Common myeloid progenitor, CD34-positive (primary cell): ENCODE data around the gene CAST.

ENCODE experiments used
- CTCF ChIA-PET: fragments of 350-600 bp; sonication (Branson Sonifier 250); formaldehyde crosslinking; loops from one replicate; lab custom pipeline; 2021; ENCODE audit warnings: antibody characterized with exemption; lab: Charles Lee
- POLR2A ChIA-PET: fragments of 350-600 bp; sonication (Branson Sonifier 250); formaldehyde crosslinking; loops from one replicate; lab custom pipeline; 2021; ENCODE audit warnings: antibody characterized with exemption; lab: Charles Lee
- DNase-seq, 3 donors: peaks; one replicate each; pipeline versions ENCODE4 v3.0.0 to v3.0.0-alpha.2; 2013
- H3K27ac ChIP-seq, 2 experiments: 1 replicate in 1 of 2; 2 replicates in 1 of 2; pipeline ENCODE4 v1.7.0; 2013; ENCODE audit warnings: inconsistent platforms in 2 of 2, low read length in 2 of 2, mild to moderate bottlenecking in 2 of 2, low read depth in 1 of 2, moderate library complexity in 1 of 2; ENCODE audit not compliant: severe bottlenecking in 2 of 2, insufficient read depth in 1 of 2, poor library complexity in 1 of 2
- H3K27me3 ChIP-seq, 5 experiments: replicated peaks in 2 of 5; 1 replicate in 3 of 5; 2 replicates in 2 of 5; pipeline versions ENCODE4 v1.6.1 to v1.7.0; 2013; ENCODE audit warnings: low read length in 4 of 5, mild to moderate bottlenecking in 2 of 5, moderate library complexity in 2 of 5, inconsistent platforms in 1 of 5; ENCODE audit not compliant: insufficient read depth in 5 of 5, control insufficient read depth in 4 of 5
- H3K36me3 ChIP-seq, 4 experiments: 1 replicate in 2 of 4; 2 replicates in 2 of 4; pipeline versions ENCODE4 v1.6.1 to v1.7.0; 2013; ENCODE audit warnings: low read length in 3 of 4, control low read depth in 1 of 4, mild to moderate bottlenecking in 1 of 4; ENCODE audit not compliant: control insufficient read depth in 4 of 4, insufficient read depth in 4 of 4
- H3K4me1 ChIP-seq, 4 experiments: 1 replicate in 3 of 4; 2 replicates in 1 of 4; pipeline versions ENCODE4 v1.6.1 to v1.7.1; 2013; ENCODE audit warnings: low read length in 3 of 4, mild to moderate bottlenecking in 3 of 4, control low read depth in 1 of 4, inconsistent platforms in 1 of 4, moderate library complexity in 1 of 4; ENCODE audit not compliant: control insufficient read depth in 4 of 4, insufficient read depth in 4 of 4; ENCODE audit errors: control extremely low read depth in 1 of 4
- H3K4me3 ChIP-seq, 7 experiments: 1 replicate in 4 of 7; 2 replicates in 3 of 7; pipeline versions ENCODE4 v1.5.1 to v1.7.0; 2013; ENCODE audit warnings: mild to moderate bottlenecking in 7 of 7, low read length in 6 of 7, moderate library complexity in 6 of 7, inconsistent platforms in 2 of 7, low read depth in 2 of 7, control low read depth in 1 of 7; ENCODE audit not compliant: insufficient read depth in 4 of 7, control insufficient read depth in 1 of 7; ENCODE audit errors: extremely low read depth in 1 of 7
- H3K9me3 ChIP-seq, 5 experiments: 1 replicate in 4 of 5; 2 replicates in 1 of 5; pipeline versions ENCODE4 v1.6.1 to v1.7.1; 2013; ENCODE audit warnings: low read length in 4 of 5, mild to moderate bottlenecking in 2 of 5, inconsistent platforms in 1 of 5, low read depth in 1 of 5, moderate library complexity in 1 of 5; ENCODE audit not compliant: control insufficient read depth in 4 of 5, insufficient read depth in 2 of 5; ENCODE audit errors: control extremely low read depth in 1 of 5
- WGBS: methylation state at CpG from one replicate; pipeline ENCODE4 v1.1.5; 2013; ENCODE audit not compliant: insufficient coverage; 5-methylcytosine and 5-hydroxymethylcytosine counted together

CAST gene

DNA sequence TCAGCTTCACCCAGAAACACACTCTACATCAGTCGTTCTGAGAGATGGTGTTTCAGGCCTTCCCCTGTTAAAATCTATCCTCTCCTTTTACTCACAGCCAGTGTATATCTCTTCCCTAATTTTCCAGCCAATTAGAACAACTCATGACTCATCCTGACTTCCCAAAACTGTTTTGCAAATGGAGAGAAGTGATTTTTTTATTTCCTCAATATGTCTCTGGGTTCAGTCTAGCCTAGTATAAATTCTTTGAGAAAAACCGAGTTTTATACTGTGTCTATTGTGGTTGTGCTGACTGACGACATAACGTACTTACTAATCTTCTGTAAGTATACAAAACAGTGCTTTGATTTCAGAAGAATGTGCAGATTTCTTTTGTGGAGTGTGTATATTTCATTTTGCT is 28.4 kb upstream of the CAST start:
- H3K36me3 ChIP-seq, result no peaks in the 10 kb centered on the region
- H3K4me3 ChIP-seq, result no peak overlapping the region
- ChIA-PET POLR2A (interaction anchor here (1.9 kb wide), 1 partner anchor 16 kb away, joined by 4 read pairs; no protein-coding TSS in a partner anchor), CTCF (no interaction called here)
- no peaks in the 10 kb centered on the region for H3K9me3 ChIP-seq
- no CpG with 5 or more reads among the region's 4 CpGs for WGBS
- H3K4me1 ChIP-seq, result no peaks in the 10 kb centered on the region
- no peaks in the 10 kb centered on the region for H3K27me3 ChIP-seq
- no peak overlapping the region for H3K27ac ChIP-seq
- DNase-seq, result no peak

GRCh38 chr5:96634881-96635280 is 27.3 kb upstream of the CAST start:
- H3K4me1 ChIP-seq, result no peaks in the 10 kb centered on the region
- 100% methylated on average over 1 of the region's 1 CpG for WGBS
- no peaks in the 10 kb centered on the region for H3K9me3 ChIP-seq
- no peak overlapping the region for H3K4me3 ChIP-seq
- no peak for DNase-seq
- no peak overlapping the region for H3K27ac ChIP-seq
- ChIA-PET CTCF (no interaction called here), POLR2A (interaction anchor here (1.9 kb wide), 1 partner anchor 17 kb away, joined by 4 read pairs; no protein-coding TSS in a partner anchor)
- H3K27me3 ChIP-seq, result no peaks in the 10 kb centered on the region
- H3K36me3 ChIP-seq, result no peaks in the 10 kb centered on the region

DNA sequence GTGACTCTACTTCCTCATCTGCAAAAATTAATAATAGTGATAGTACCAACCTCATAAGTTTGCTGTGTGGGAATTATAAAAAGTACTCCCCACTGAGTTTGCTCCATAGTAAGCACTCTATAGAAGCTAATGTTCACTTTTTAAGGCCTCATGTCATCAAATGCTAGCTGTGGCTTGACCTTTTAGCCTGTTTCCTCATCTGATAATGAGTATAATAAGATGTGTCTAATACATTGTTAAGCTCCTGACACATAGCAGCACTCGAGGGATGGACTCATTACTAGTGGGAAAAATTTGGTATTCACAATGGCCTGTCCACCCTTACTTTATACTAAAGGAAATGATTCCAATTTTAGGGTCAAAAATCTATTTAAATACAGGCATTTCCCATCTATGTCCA is 26.1 kb upstream of the CAST start:
- ChIA-PET CTCF (interaction anchor here (1.1 to 1.8 kb wide), 2 partner anchors 17 to 34 kb away, joined by 3 to 6 read pairs; no protein-coding TSS in a partner anchor), POLR2A (no interaction called here)
- DNase-seq, result no peak
- Histone ChIP-seq H3K27ac (no peak overlapping the region), H3K4me3 (no peak overlapping the region), H3K27me3 (no peaks in the 10 kb centered on the region), H3K4me1 (no peaks in the 10 kb centered on the region), H3K9me3 (no peaks in the 10 kb centered on the region), H3K36me3 (no peaks in the 10 kb centered on the region)
- WGBS, result no CpG with 5 or more reads among the region's 1 CpG

DNA sequence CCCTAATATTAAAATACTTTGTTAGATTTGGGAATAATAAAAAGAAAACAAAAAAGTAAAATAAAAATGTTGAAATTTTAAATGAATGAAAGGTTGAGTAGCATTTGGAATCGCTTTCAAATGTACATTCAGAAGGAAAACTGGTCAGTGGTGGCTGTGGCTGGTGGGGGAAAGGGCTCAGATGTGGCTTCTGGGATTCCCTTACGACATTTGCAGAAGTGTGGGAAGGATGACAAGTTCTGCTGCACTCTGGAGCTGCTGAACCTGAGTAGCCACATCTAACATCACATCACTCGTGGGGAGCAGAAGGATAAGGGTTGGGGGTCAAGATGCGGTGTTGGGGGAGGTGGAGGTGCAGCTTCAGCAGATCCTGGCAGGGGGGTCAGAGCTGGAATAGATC is 25.6 kb upstream of the CAST start:
- no peak for DNase-seq
- Histone ChIP-seq H3K27ac (no peak overlapping the region), H3K4me3 (no peak overlapping the region), H3K36me3 (no peaks in the 10 kb centered on the region), H3K9me3 (no peaks in the 10 kb centered on the region), H3K27me3 (no peaks in the 10 kb centered on the region), H3K4me1 (no peaks in the 10 kb centered on the region)
- WGBS, result 93% methylated on average over 3 of the region's 4 CpGs
- ChIA-PET POLR2A (no interaction called here), CTCF (interaction anchor here (1.1 to 1.8 kb wide), 3 partner anchors 17 to 35 kb away, joined by 3 to 6 read pairs (median 4); no protein-coding TSS in a partner anchor)

- ChIA-PET CTCF (interaction anchor here (1.1 to 1.8 kb wide), 2 partner anchors 23 to 36 kb away, joined by 4 to 6 read pairs; no protein-coding TSS in a partner anchor), POLR2A (no interaction called here)
- Histone ChIP-seq H3K4me1 (no peaks in the 10 kb centered on the region), H3K27ac (no peak overlapping the region), H3K9me3 (no peaks in the 10 kb centered on the region), H3K4me3 (no peak overlapping the region), H3K27me3 (no peaks in the 10 kb centered on the region), H3K36me3 (no peaks in the 10 kb centered on the region)
- 100% methylated on average over 1 of the region's 1 CpG for WGBS
- DNase-seq, result no peak
Observed at GRCh38 chr5:96637196-96637595, 25.0 kb upstream of the CAST start.

GRCh38 chr5:96638561-96638960 is 23.6 kb upstream of the CAST start:
- Histone ChIP-seq H3K4me3 (no peak overlapping the region), H3K9me3 (no peaks in the 10 kb centered on the region), H3K4me1 (no peaks in the 10 kb centered on the region), H3K27me3 (no peaks in the 10 kb centered on the region), H3K27ac (no peak overlapping the region), H3K36me3 (no peaks in the 10 kb centered on the region)
- ChIA-PET POLR2A (no interaction called here), CTCF (interaction anchor here (1.0 kb wide), 1 partner anchor 11 kb away, joined by 3 read pairs; no protein-coding TSS in a partner anchor)
- no peak for DNase-seq
- 77% methylated on average over 3 of the region's 3 CpGs for WGBS

GRCh38 chr5:96640696-96641095 is 21.5 kb upstream of the CAST start:
- no peak overlapping the region for H3K4me3 ChIP-seq
- no peaks in the 10 kb centered on the region for H3K36me3 ChIP-seq
- ChIA-PET CTCF (no interaction called here), POLR2A (no interaction called here)
- H3K9me3 ChIP-seq, result no peaks in the 10 kb centered on the region
- DNase-seq, result no peak
- WGBS, result 100% methylated on average over 1 of the region's 3 CpGs
- no peaks in the 10 kb centered on the region for H3K4me1 ChIP-seq
- H3K27me3 ChIP-seq, result no peaks in the 10 kb centered on the region
- H3K27ac ChIP-seq, result no peak overlapping the region
